ENCODE results near the gene USP32. TPM values are rescaled to one million over a fixed set of nuclear protein-coding genes. Genes with fewer than 3 reads are reported as not detected.
"Not testable (repeated sequence)": the region's sequence is repeated elsewhere in the genome, so short reads cannot be mapped to it uniquely, and the experiment has no call there.

USP32 gene
- polyA plus RNA-seq, 2 donors = 9.5 to 16.1 TPM

- no peak overlapping the region for H3K27ac ChIP-seq (ENCODE audit: low read depth in 2 of 2, low read length in 1 of 2)
Measured at GRCh38 chr17:60352569-60352968, 39.4 kb downstream of the USP32 start.

DNA sequence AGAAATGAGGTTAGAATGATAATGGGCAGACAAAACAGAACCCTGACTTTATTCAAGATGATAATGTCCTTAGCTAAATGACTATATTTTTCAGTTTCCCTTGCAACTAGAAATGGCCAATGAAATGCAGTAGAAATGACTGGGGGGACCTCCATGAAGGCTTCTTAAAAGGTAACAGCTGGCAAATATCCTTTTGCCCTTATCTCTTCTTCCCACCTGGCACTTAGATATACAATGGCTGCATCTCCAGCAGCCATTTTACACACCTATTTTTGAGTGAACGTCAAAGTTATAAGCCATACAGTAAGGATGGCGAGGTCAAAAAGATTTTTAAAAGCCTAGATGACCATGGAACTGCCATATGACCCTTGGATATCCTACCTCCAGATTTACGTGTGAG is 39.9 kb downstream of the USP32 start:
- Histone ChIP-seq H3K4me3 (ENCODE audit: low read depth in 1 of 2, low read length in 2 of 2) (no peak overlapping the region), H3K27me3 (ENCODE audit: control insufficient read depth in 1 of 2, insufficient read depth in 2 of 2, low read length in 2 of 2) (no peaks in the 10 kb centered on the region), H3K36me3 (ENCODE audit: control insufficient read depth in 2 of 2, insufficient read depth in 2 of 2, low read length in 1 of 2) (no peaks in the 10 kb centered on the region), H3K9me3 (ENCODE audit: control insufficient read depth in 2 of 2, insufficient read depth in 1 of 2, low read depth in 1 of 2, low read length in 1 of 2) (no peaks in the 10 kb centered on the region), H3K27ac (ENCODE audit: low read depth in 2 of 2, low read length in 1 of 2) (no peak overlapping the region), H3K4me1 (ENCODE audit: control insufficient read depth in 2 of 2, insufficient read depth in 2 of 2, low read length in 1 of 2) (no peaks in the 10 kb centered on the region)
- WGBS, 2 donors = 91 to 94% methylated on average over 3 of the region's 3 CpGs

More at GRCh38 chr17:60352569-60352968, 39.4 kb downstream of the USP32 start:
- H3K4me1 ChIP-seq (ENCODE audit: control insufficient read depth in 2 of 2, insufficient read depth in 2 of 2, low read length in 1 of 2) = no peaks in the 10 kb centered on the region
- no peak overlapping the region for H3K4me3 ChIP-seq (ENCODE audit: low read depth in 1 of 2, low read length in 2 of 2)
- H3K27me3 ChIP-seq (ENCODE audit: control insufficient read depth in 1 of 2, insufficient read depth in 2 of 2, low read length in 2 of 2) = no peaks in the 10 kb centered on the region
- no peaks in the 10 kb centered on the region for H3K36me3 ChIP-seq (ENCODE audit: control insufficient read depth in 2 of 2, insufficient read depth in 2 of 2, low read length in 1 of 2)
- WGBS, 2 donors = 93 to 94% methylated on average over 4 of the region's 4 CpGs
- no peaks in the 10 kb centered on the region for H3K9me3 ChIP-seq (ENCODE audit: control insufficient read depth in 2 of 2, insufficient read depth in 1 of 2, low read depth in 1 of 2, low read length in 1 of 2)

- WGBS, 2 donors = 85 to 87% methylated on average over 11 of the region's 11 CpGs
- no peak overlapping the region for H3K27ac ChIP-seq (ENCODE audit: low read depth in 2 of 2, low read length in 1 of 2)
- no peaks in the 10 kb centered on the region for H3K4me1 ChIP-seq (ENCODE audit: control insufficient read depth in 2 of 2, insufficient read depth in 2 of 2, low read length in 1 of 2)
- H3K9me3 ChIP-seq (ENCODE audit: control insufficient read depth in 2 of 2, insufficient read depth in 1 of 2, low read depth in 1 of 2, low read length in 1 of 2) = no peaks in the 10 kb centered on the region
- no peaks in the 10 kb centered on the region for H3K27me3 ChIP-seq (ENCODE audit: control insufficient read depth in 1 of 2, insufficient read depth in 2 of 2, low read length in 2 of 2)
- no peak overlapping the region for H3K4me3 ChIP-seq (ENCODE audit: low read depth in 1 of 2, low read length in 2 of 2)
- no peaks in the 10 kb centered on the region for H3K36me3 ChIP-seq (ENCODE audit: control insufficient read depth in 2 of 2, insufficient read depth in 2 of 2, low read length in 1 of 2)
Measured at GRCh38 chr17:60351012-60351695, 40.8 kb downstream of the USP32 start.

GRCh38 chr17:60348616-60349015 is 43.3 kb downstream of the USP32 start:
- no peaks in the 10 kb centered on the region for H3K9me3 ChIP-seq (ENCODE audit: control insufficient read depth in 2 of 2, insufficient read depth in 1 of 2, low read depth in 1 of 2, low read length in 1 of 2)
- no peaks in the 10 kb centered on the region for H3K4me1 ChIP-seq (ENCODE audit: control insufficient read depth in 2 of 2, insufficient read depth in 2 of 2, low read length in 1 of 2)
- no peaks in the 10 kb centered on the region for H3K27me3 ChIP-seq (ENCODE audit: control insufficient read depth in 1 of 2, insufficient read depth in 2 of 2, low read length in 2 of 2)
- no peak overlapping the region for H3K4me3 ChIP-seq (ENCODE audit: low read depth in 1 of 2, low read length in 2 of 2)
- WGBS, 2 donors = 96% methylated on average over 5 of the region's 5 CpGs
- no peaks in the 10 kb centered on the region for H3K36me3 ChIP-seq (ENCODE audit: control insufficient read depth in 2 of 2, insufficient read depth in 2 of 2, low read length in 1 of 2)
- no peak overlapping the region for H3K27ac ChIP-seq (ENCODE audit: low read depth in 2 of 2, low read length in 1 of 2)

- H3K27me3 ChIP-seq (ENCODE audit: control insufficient read depth in 1 of 2, insufficient read depth in 2 of 2, low read length in 2 of 2) = no peaks in the 10 kb centered on the region
- no peak overlapping the region for H3K27ac ChIP-seq (ENCODE audit: low read depth in 2 of 2, low read length in 1 of 2)
- no peak overlapping the region for H3K4me3 ChIP-seq (ENCODE audit: low read depth in 1 of 2, low read length in 2 of 2)
- H3K9me3 ChIP-seq (ENCODE audit: control insufficient read depth in 2 of 2, insufficient read depth in 1 of 2, low read depth in 1 of 2, low read length in 1 of 2) = no peaks in the 10 kb centered on the region
- 61 to 75% methylated on average over 3 of the region's 3 CpGs for WGBS, 2 donors
- no peaks in the 10 kb centered on the region for H3K36me3 ChIP-seq (ENCODE audit: control insufficient read depth in 2 of 2, insufficient read depth in 2 of 2, low read length in 1 of 2)
- no peaks in the 10 kb centered on the region for H3K4me1 ChIP-seq (ENCODE audit: control insufficient read depth in 2 of 2, insufficient read depth in 2 of 2, low read length in 1 of 2)
Measured at GRCh38 chr17:60345233-60345632, 46.7 kb downstream of the USP32 start.

- not testable (repeated sequence) for H3K36me3 ChIP-seq (ENCODE audit: control insufficient read depth in 2 of 2, insufficient read depth in 2 of 2, low read length in 1 of 2); H3K4me1 ChIP-seq (ENCODE audit: control insufficient read depth in 2 of 2, insufficient read depth in 2 of 2, low read length in 1 of 2); H3K27ac ChIP-seq (ENCODE audit: low read depth in 2 of 2, low read length in 1 of 2); H3K4me3 ChIP-seq (ENCODE audit: low read depth in 1 of 2, low read length in 2 of 2); H3K9me3 ChIP-seq (ENCODE audit: control insufficient read depth in 2 of 2, insufficient read depth in 1 of 2, low read depth in 1 of 2, low read length in 1 of 2); H3K27me3 ChIP-seq (ENCODE audit: control insufficient read depth in 1 of 2, insufficient read depth in 2 of 2, low read length in 2 of 2)
- 76% methylated on average over 7 of the region's 7 CpGs for WGBS, 2 donors
Measured at GRCh38 chr17:60342492-60342891, 49.4 kb downstream of the USP32 start.

DNA sequence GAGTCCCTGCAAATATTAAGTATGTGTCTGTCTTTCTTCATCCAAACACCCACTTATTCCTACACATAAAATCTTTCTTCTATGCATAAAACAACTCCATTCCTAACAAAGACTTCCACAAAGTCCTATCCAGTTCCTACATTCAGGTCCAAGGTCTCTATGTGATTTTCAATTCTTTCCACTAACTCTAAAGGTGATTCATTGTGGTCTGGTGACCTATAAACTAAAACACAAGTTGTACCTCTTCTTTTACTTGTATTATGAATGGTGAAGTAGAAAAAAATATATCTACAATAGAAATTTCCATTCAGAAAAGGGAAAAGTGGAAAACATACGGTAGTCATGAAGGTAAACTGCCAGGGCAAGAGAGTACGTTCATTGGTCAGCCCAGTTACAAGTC is 56.6 kb downstream of the USP32 start:
- no peak overlapping the region for H3K27ac ChIP-seq (ENCODE audit: low read depth in 2 of 2, low read length in 1 of 2)
- H3K4me1 ChIP-seq (ENCODE audit: control insufficient read depth in 2 of 2, insufficient read depth in 2 of 2, low read length in 1 of 2) = no peaks in the 10 kb centered on the region
- WGBS, 2 donors = 90 to 98% methylated on average over 2 of the region's 2 CpGs
- no peaks in the 10 kb centered on the region for H3K36me3 ChIP-seq (ENCODE audit: control insufficient read depth in 2 of 2, insufficient read depth in 2 of 2, low read length in 1 of 2)
- H3K4me3 ChIP-seq (ENCODE audit: low read depth in 1 of 2, low read length in 2 of 2) = no peak overlapping the region
- no peaks in the 10 kb centered on the region for H3K27me3 ChIP-seq (ENCODE audit: control insufficient read depth in 1 of 2, insufficient read depth in 2 of 2, low read length in 2 of 2)
- no peaks in the 10 kb centered on the region for H3K9me3 ChIP-seq (ENCODE audit: control insufficient read depth in 2 of 2, insufficient read depth in 1 of 2, low read depth in 1 of 2, low read length in 1 of 2)

DNA sequence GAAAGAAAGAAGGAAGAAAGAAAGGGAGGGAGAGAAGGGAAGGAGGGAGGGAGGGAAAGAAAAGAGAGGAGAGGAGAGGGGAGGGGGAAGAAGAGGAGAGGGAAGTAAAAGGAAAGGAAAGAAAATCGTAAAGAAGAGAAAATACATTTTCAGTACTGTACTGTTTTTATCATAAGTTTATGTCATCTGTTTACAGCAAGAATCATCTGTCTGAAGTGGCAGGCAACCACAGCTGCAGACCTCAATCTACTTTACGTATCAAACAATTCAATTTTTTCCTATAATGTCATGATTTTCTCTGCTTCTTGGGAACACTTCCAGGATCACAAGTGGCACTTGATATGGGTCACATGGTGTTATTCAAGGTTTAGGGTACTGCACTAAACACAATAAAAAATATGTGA is 58.3 kb downstream of the USP32 start:
- no peaks in the 10 kb centered on the region for H3K9me3 ChIP-seq (ENCODE audit: control insufficient read depth in 2 of 2, insufficient read depth in 1 of 2, low read depth in 1 of 2, low read length in 1 of 2)
- 61 to 67% methylated on average over 2 of the region's 2 CpGs for WGBS, 2 donors
- H3K27ac ChIP-seq (ENCODE audit: low read depth in 2 of 2, low read length in 1 of 2) = no peak overlapping the region
- H3K27me3 ChIP-seq (ENCODE audit: control insufficient read depth in 1 of 2, insufficient read depth in 2 of 2, low read length in 2 of 2) = no peaks in the 10 kb centered on the region
- H3K36me3 ChIP-seq (ENCODE audit: control insufficient read depth in 2 of 2, insufficient read depth in 2 of 2, low read length in 1 of 2) = no peaks in the 10 kb centered on the region
- no peak overlapping the region for H3K4me3 ChIP-seq (ENCODE audit: low read depth in 1 of 2, low read length in 2 of 2)
- no peaks in the 10 kb centered on the region for H3K4me1 ChIP-seq (ENCODE audit: control insufficient read depth in 2 of 2, insufficient read depth in 2 of 2, low read length in 1 of 2)

- not testable (repeated sequence) for H3K4me1 ChIP-seq (ENCODE audit: control insufficient read depth in 2 of 2, insufficient read depth in 2 of 2, low read length in 1 of 2); H3K27me3 ChIP-seq (ENCODE audit: control insufficient read depth in 1 of 2, insufficient read depth in 2 of 2, low read length in 2 of 2); H3K36me3 ChIP-seq (ENCODE audit: control insufficient read depth in 2 of 2, insufficient read depth in 2 of 2, low read length in 1 of 2); H3K4me3 ChIP-seq (ENCODE audit: low read depth in 1 of 2, low read length in 2 of 2); H3K9me3 ChIP-seq (ENCODE audit: control insufficient read depth in 2 of 2, insufficient read depth in 1 of 2, low read depth in 1 of 2, low read length in 1 of 2); H3K27ac ChIP-seq (ENCODE audit: low read depth in 2 of 2, low read length in 1 of 2)
- WGBS, 2 donors = 92 to 94% methylated on average over 2 of the region's 2 CpGs
Measured at GRCh38 chr17:60333072-60333471, 58.9 kb downstream of the USP32 start.

- Histone ChIP-seq H3K4me3 (ENCODE audit: low read depth in 1 of 2, low read length in 2 of 2) (no peak overlapping the region), H3K36me3 (ENCODE audit: control insufficient read depth in 2 of 2, insufficient read depth in 2 of 2, low read length in 1 of 2) (peaks cover 0 to 7% of the 10 kb centered on the region in 2 donors), H3K27ac (ENCODE audit: low read depth in 2 of 2, low read length in 1 of 2) (no peak overlapping the region), H3K9me3 (ENCODE audit: control insufficient read depth in 2 of 2, insufficient read depth in 1 of 2, low read depth in 1 of 2, low read length in 1 of 2) (no peaks in the 10 kb centered on the region), H3K27me3 (ENCODE audit: control insufficient read depth in 1 of 2, insufficient read depth in 2 of 2, low read length in 2 of 2) (no peaks in the 10 kb centered on the region), H3K4me1 (ENCODE audit: control insufficient read depth in 2 of 2, insufficient read depth in 2 of 2, low read length in 1 of 2) (no peaks in the 10 kb centered on the region)
- WGBS, 2 donors = 75 to 82% methylated on average over 2 of the region's 2 CpGs
Measured at GRCh38 chr17:60332574-60332973, 59.4 kb downstream of the USP32 start.

Data from esophagus (tissue), 2 donors.